Omental fat pad (tissue), 4 donors: Measurements from ENCODE around the gene CIBAR2. TPM values are rescaled to one million over a fixed set of nuclear protein-coding genes. Genes with fewer than 3 reads are reported as not detected.

Source experiments
- ATAC-seq: fragments of 150-250 bp; one replicate; pipeline ENCODE4 v1.9.1; 2016; ENCODE audit warnings: mild to moderate bottlenecking, moderate library complexity; ENCODE audit not compliant: low FRiP score
- DNase-seq: peaks from one replicate; pipeline ENCODE4 v3.0.0-alpha.2; 2019; ENCODE audit warnings: low spot score
- CTCF ChIP-seq, 3 donors: fragments of 450-650 bp; IDR thresholded peaks; one replicate each; pipeline ENCODE4 v1.5.1; 2016 to 2017; ENCODE audit warnings: antibody characterized with exemption in 3 of 3, mild to moderate bottlenecking in 3 of 3, moderate library complexity in 2 of 3
- total RNA-seq, 4 donors: library from RNA; depleted of rRNA; stranded (reverse); fragments of >200 nt; gene quantifications; one replicate each; pipeline ENCODE4 v1.1.0, GENCODE V29; 2016

Gene CIBAR2
- total RNA-seq, 4 donors from 2014 or later, result not detected

GRCh38 chr16:85083051-85083639 lies 29.1 kb downstream of the CIBAR2 start:
- DNase-seq (no peak), ATAC-seq (no peak)

DNA sequence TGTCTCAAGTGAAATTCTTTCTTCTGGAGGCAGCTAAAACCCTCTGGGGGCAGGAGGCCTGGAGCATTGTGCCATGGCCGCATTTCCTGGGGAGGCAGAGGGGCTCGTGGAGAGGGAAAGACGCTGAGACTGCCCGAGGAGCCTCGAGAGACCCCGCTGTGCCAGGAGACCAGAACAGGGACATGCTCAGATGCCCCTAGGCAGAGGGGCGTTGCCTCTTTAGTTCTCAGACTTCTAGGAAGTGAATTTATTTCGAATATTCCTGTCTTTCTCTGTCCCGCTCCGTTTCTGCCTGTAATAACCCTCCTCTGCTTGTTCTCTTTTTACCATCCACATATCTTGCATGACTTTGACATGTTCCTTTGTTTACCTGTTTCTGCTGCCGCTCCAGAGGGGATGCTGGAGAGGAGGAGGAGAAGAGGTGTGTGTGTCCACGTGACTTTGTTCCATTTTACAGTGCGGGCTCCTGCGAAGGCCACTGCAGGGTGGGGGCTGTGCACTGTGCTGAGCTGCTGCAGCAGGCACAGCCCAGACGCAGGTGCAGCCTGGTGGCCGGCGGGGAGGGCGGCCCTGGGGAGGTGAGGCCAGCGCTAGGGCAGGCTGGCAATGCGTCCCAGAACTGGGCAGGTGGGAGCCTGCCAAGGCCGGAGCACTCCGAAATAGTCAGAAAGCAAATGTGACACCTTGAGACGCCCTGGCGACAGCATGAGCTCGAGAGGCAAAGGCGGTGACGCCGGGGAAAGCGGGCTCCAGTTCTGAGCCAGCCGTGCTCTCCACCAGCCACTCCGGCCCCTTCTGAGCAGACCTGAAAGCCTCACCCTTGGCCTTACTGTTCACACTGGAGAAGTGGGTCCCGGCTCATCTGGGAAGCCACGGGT lies 29.9 kb downstream of the CIBAR2 start:
- no peak for TF ChIP-seq CTCF (IDR thresholded peaks at IDR 0.05)
- ATAC-seq, result no peak
- DNase-seq, result no peak

More at GRCh38 chr16:85083051-85083639, 29.1 kb downstream of the CIBAR2 start:
- no peak for TF ChIP-seq CTCF (IDR thresholded peaks at IDR 0.05)

- DNase-seq (no peak), ATAC-seq (no peak)
- no peak for TF ChIP-seq CTCF (IDR thresholded peaks at IDR 0.05)
Observed at GRCh38 chr16:85081765-85082164, 30.5 kb downstream of the CIBAR2 start.

- DNase-seq, result no peak
- TF ChIP-seq CTCF (IDR thresholded peaks at IDR 0.05), result no peak
- ATAC-seq, result no peak
Observed at GRCh38 chr16:85081038-85081437, 31.2 kb downstream of the CIBAR2 start.

DNA sequence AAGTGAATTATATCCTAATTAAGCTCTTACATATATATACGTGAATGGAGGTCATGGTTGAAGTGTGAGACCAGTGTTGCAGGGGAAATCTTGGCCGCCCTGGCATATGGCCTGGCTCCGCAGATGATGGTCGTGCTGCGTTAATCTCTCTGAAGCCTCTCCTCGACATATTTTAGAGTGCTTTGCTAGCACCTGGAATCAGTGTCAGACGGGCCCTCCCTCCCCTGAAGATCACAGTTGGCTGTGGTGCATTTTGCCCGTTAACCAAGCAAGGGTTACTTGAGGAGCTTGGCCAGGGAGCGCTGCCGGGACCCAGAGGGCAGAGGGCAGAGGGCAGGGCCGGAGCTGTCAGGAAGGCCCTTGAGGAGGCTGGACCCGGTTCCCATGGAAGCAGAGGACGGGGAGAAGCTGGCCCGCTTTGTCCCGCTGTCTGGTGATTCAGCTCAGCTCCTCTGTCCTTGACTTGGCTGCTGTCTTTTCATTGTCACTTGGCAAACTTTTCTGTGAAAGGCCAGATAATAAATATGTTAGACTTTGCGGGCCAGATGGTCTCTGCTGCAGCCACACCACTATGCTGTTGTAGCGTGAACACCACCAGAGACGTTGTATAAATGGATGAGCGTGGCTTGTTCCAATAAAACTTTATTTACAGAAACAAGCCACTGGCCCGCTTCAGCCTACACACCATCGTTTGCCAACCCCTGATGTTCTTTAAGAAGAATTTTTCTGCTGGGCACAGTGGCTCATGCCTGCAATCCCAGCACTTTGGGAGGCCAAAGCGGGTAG lies 32.3 kb downstream of the CIBAR2 start:
- TF ChIP-seq CTCF (IDR thresholded peaks at IDR 0.05), result no peak
- DNase-seq (no peak), ATAC-seq (no peak)

DNA sequence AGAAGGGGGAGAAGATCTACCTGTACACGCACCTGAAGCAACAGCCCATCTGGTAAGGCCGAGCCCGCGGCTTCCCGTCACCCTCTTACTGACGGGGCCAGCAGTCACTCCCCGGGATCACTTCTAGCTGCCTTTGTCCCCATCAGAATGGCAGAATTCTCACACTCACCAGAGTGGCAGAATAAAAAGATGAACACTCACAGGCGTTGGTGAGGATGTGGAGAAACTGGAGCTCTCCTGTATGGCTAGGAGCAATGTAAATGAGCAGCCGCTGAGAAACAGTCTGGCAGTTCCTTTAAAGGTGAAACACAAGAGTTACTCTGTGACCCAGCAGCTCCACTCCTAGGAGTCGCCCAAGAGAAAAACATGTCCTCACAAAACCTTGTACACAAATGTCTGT lies 33.3 kb downstream of the CIBAR2 start:
- DNase-seq, result no peak
- no peak for TF ChIP-seq CTCF (IDR thresholded peaks at IDR 0.05)

More for the DNA sequence above, 33.3 kb downstream of the CIBAR2 start:
- no peak for ATAC-seq
